NCI-H1694 (cell line): ENCODE measurements around the gene CDC25B.
"Not testable (repeated sequence)": the region's sequence is repeated elsewhere in the genome, so short reads cannot be mapped to it uniquely, and the experiment has no call there.

Source experiments
- DNase-seq: peaks from one replicate; lab custom pipeline; 2025; lab: John Stamatoyannopoulos, UW

Gene CDC25B

GRCh38 chr20:3829891-3830290 is 33.8 kb downstream of the CDC25B start:
- not testable (repeated sequence) for DNase-seq

GRCh38 chr20:3836132-3836531 is 40.0 kb downstream of the CDC25B start:
- DNase-seq, result no peak

- DNase-seq, result no peak
These were observed 43.2 kb downstream of the CDC25B start for GRCh38 chr20:3839328-3839727.

- not testable (repeated sequence) for DNase-seq
These were observed 44.1 kb downstream of the CDC25B start for GRCh38 chr20:3840201-3840600.

DNA sequence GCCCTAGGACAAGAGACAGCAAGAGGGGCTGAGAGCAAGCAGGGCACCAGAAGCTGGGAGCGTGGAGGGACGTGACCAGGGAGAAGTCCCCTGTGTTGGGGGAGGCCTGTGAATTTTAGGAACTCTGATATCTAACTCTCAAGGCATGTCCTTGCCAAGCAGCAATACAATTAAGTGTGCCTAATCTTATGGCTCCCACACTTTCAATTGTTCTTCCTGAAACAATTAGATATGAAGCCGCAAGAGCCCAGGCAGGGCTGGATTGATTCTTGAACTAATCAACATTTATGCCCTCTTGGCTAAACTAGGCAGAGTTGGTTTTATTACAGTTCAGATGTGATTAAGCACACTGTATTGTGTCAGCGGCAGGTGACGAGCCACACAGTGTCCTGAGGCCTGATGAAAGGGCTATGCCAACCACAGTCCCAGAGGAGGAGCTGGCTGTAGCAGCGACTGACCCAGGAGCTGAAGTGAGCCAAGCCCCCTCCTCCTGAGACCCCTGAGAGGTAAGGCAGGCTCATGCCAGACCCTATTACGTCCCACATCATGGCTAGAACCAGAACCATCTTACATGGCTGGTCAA is 46.3 kb downstream of the CDC25B start:
- no peak for DNase-seq

- DNase-seq, result no peak
These were observed 47.4 kb downstream of the CDC25B start for GRCh38 chr20:3843490-3843889.

DNA sequence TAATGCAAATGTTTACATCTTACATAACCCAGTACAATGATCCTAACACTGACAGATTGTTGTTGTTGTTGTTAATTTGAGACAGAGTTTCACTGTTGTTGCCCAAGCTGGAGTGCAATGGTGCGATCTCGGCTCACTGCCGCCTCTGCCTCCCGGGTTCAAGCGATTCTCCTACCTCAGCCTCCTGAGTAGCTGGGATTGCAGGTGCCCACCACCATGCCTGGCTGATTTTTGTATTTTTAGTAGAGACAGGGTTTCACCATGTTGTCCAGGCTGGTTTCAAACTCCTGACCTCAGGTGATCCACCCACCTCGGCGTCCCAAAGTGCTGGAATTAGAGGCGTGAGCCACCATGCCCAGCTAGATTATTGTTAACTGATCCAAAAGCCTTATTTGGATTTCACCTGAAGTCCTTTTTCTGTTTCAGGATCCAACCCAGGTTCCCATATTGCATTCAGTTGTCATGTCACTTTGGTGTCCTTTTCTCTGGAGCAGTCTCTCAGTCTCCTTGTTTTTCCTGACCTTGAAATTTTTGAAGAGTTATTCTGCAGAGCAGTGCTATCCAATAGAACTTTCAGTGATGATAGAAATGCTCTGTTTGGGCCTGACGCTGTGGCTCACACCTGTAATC is 48.0 kb downstream of the CDC25B start:
- not testable (repeated sequence) for DNase-seq

DNA sequence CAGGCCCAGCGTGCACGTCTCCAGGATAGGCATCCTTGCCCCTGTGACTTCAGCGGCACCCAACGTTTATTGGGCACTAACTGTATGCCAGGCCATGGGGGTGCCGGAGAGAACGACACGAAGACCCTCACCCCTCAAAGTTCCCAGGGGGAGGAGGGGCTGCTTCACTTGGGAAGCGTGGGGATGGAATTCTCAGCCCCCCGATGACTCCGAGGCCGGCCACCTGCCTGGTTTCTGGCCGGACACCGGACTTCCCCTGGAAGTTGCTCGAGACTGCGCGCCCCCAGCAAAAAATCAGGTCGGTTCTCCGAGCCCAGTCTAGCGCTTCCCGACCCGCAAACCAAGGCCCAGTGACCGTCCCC is 50.2 kb downstream of the CDC25B start:
- no peak for DNase-seq

DNA sequence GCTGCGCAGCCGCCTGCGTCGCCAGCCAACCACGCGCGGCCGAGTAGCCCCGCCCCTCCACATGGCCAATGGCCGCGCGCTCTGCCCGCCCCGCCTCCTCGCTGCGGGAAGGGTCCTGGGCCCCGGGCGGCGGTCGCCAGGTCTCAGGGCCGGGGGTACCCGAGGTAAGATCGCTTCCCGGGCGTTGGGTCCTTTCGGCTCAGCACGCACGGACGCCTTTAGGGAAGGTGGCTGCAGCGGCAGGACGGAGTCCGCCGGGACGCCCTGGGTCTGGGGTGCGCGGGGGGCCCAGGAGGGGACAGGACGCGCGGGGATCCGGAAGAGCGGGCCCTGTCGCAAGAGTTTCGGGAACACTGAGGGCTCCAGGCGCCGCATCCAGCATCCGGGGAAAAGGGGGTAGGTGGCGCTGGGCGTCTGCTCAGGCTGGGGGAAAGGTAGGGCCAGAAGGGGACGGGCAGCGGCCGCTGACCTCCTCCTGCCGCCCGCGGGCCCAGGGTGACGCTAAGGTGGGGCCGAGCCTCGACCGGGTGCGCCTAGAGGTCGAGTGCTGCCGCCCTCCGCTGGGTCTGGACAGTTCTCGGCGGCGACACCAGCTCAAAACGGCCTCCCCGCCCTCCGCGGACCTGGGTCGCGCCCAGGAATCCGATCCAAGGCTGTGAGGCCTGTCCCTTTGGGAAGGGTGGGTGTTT is 50.8 kb downstream of the CDC25B start, which contains the start of gene MAVS:
Gene MAVS, plus strand, starts transcription at position 95 of the 689 bp plus-strand sequence. CDS start 7,791 bp downstream, outside the sequence.
- DNase-seq, result peak; percentile 61

DNA sequence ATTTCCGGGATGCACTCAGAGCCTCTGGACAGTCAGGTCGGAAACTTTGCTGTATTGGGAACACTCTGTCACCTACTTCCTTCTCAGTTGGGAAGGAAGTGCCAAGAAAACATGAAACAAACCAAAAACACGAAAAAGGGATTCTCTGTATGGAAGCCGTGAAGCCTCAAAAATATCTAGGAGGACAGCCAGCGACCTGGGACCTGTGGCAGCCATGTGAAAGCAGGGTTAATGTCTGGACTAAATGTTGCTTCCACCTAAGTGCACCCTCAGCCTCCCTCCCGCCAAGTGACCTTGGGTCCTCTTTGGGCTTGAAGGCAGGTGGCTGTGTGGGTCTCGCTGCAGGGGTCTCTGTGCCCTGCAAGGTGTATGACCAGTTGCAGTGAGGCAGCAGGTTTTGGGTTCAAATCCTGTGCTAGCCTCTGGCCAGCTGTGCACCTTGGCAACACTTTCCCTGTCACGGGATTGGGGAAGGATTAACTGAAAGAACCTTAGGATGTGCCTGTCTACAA is 51.4 kb downstream of the CDC25B start:
- DNase-seq, result no peak

DNA sequence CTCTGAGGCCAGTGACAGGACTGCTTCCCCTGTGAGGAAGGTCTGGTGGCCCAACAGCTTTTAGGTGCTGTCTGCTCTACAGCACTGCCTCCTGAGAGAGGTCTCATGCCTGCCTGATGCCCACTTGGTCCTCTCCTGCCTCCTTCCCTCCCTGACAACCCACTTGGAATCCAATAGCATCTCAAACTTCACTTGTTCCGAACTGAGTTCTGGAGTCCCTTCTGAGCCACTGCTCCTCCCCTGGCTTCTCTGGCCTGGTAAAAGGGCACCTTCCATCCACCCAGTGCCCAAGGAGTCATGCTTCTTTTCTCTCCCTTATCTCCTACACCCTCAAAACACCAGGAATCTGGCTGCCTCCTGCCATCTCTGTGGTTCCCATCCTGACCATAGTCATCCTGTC is 52.5 kb downstream of the CDC25B start:
- no peak for DNase-seq

GRCh38 chr20:3854462-3854871 is 58.4 kb downstream of the CDC25B start:
- DNase-seq, result no peak
